ENCODE results near the gene EXOC2. TPM values are rescaled to one million over a fixed set of nuclear protein-coding genes. Genes with fewer than 3 reads are reported as not detected.

The EXOC2 gene
- total RNA-seq, 1 donor from 2014 or later, result 31.3 TPM

DNA sequence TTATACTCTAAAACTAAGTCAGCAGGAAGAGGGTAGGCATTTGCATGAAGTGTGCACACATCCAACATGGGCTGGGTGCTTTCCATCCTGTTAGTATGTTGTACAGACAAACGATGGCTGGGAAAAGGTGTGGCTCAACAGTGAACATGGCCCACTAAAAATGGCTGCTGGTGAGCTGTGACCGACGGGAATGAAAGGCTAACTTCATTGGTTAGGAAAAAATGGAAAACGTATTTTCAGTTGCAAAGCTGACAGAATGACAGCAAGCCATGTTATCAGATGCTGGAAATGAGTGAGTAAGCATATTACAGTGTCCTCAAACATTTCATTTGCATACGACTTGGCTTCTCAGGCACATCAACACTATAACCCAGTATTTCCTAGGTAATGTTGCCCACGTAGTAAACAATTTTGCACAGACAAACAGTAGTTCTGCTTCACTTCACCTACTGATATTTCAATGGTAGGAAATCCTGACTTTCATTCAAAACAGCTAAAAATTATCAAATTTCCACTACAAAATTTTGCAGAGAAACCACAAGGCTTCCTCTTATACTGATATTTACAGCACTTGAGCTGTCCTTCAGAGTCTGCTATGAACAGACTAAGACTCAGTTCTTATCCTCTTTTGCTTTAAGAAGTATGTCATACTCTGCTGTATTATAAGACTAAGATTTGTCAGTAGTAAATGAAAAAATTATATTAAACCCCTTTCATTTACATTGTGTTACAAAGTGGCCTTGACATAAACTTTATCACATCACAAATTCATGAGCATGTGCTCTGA is 202.5 kb downstream of the EXOC2 start:
- Mint-ChIP-seq H3K4me3 (ENCODE audit: unreplicated experiment) (no peak overlapping the region), H3K4me1 (ENCODE audit: low read depth, unreplicated experiment) (peaks cover 7% of the 10 kb centered on the region), H3K27ac (ENCODE audit: unreplicated experiment) (no peak overlapping the region), H3K36me3 (ENCODE audit: unreplicated experiment) (peaks cover 9% of the 10 kb centered on the region), H3K9me3 (ENCODE audit: unreplicated experiment) (no peaks in the 10 kb centered on the region), H3K27me3 (ENCODE audit: unreplicated experiment) (no peaks in the 10 kb centered on the region)
- TF ChIP-seq, protein P1, sequence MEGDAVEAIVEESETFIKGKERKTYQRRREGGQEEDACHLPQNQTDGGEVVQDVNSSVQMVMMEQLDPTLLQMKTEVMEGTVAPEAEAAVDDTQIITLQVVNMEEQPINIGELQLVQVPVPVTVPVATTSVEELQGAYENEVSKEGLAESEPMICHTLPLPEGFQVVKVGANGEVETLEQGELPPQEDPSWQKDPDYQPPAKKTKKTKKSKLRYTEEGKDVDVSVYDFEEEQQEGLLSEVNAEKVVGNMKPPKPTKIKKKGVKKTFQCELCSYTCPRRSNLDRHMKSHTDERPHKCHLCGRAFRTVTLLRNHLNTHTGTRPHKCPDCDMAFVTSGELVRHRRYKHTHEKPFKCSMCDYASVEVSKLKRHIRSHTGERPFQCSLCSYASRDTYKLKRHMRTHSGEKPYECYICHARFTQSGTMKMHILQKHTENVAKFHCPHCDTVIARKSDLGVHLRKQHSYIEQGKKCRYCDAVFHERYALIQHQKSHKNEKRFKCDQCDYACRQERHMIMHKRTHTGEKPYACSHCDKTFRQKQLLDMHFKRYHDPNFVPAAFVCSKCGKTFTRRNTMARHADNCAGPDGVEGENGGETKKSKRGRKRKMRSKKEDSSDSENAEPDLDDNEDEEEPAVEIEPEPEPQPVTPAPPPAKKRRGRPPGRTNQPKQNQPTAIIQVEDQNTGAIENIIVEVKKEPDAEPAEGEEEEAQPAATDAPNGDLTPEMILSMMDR (IDR thresholded peaks at IDR 0.05; ENCODE audit: partially characterized antibody, unreplicated experiment), result no peak
- DNase-seq, result no peak

DNA sequence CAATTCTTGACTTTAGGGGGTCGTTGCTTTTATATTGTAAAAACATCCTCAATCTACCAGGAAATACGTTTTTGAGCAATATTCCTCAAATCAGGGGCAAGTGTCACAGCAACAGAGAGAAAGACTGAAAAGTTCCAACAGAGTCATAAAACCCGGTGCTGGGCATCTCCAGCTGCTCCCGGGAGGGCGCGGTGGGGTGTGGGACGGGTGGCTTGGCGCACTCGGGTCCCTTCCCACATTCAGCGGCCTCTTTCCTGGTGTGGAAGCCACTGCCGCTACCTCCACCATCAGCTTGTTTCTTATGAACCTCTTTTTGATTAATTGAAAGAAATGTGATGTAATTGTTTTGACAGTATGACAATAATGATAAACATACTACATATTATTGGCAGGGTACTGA is 203.2 kb downstream of the EXOC2 start:
- H3K4me1 Mint-ChIP-seq (ENCODE audit: low read depth, unreplicated experiment), result peaks cover 7% of the 10 kb centered on the region
- H3K9me3 Mint-ChIP-seq (ENCODE audit: unreplicated experiment), result no peaks in the 10 kb centered on the region
- H3K36me3 Mint-ChIP-seq (ENCODE audit: unreplicated experiment), result peaks cover 12% of the 10 kb centered on the region
- H3K27ac Mint-ChIP-seq (ENCODE audit: unreplicated experiment), result no peak overlapping the region
- no peak overlapping the region for H3K4me3 Mint-ChIP-seq (ENCODE audit: unreplicated experiment)
- no peaks in the 10 kb centered on the region for H3K27me3 Mint-ChIP-seq (ENCODE audit: unreplicated experiment)
- TF ChIP-seq, protein P1 (IDR thresholded peaks at IDR 0.05; ENCODE audit: partially characterized antibody, unreplicated experiment), result no peak
- DNase-seq, result no peak

DNA sequence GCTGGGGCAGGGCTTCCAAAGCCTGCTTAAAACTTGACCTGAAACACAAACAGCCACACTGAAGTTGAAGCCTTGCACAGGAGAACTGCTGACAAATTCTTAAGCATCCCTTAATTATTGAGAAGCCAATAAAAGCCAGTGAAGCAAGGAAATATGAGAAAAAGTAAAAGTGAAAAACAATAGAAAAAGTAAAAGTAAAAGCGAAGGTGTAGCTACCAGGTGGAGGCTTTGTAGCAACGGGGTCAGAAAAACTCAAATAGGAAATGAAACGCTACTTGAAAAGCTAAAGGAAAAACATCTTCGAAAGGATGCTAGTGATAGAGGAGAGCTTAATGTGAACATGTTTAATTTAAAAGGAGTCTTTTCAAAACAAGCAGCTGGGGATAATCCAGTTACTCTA is 203.9 kb downstream of the EXOC2 start:
- TF ChIP-seq, protein P1 (IDR thresholded peaks at IDR 0.05; ENCODE audit: partially characterized antibody, unreplicated experiment), result no peak
- Mint-ChIP-seq H3K4me1 (ENCODE audit: low read depth, unreplicated experiment) (peaks cover 7% of the 10 kb centered on the region), H3K27me3 (ENCODE audit: unreplicated experiment) (no peaks in the 10 kb centered on the region), H3K9me3 (ENCODE audit: unreplicated experiment) (no peaks in the 10 kb centered on the region), H3K27ac (ENCODE audit: unreplicated experiment) (no peak overlapping the region), H3K36me3 (ENCODE audit: unreplicated experiment) (peaks cover 19% of the 10 kb centered on the region), H3K4me3 (ENCODE audit: unreplicated experiment) (no peak overlapping the region)
- no peak for DNase-seq

DNA sequence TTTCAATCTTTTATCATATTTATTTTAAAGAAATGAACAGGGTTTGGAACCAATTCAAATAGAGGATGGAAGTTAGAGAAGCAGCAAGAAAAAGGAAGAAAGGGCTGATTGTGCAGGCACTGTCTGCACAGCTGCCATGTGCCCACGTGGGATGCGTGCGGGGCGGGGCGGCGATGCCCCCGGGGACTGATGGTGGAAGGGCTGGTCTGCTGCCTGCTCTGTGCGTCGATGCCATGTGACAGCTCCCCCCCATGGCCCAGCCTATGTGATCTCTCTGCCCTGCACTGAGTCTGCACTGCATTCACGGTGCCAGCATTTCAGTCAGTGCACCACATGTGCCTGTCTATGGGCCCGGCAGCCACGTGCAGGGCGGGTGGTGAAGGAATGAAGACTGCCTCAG is 205.0 kb downstream of the EXOC2 start:
- H3K4me1 Mint-ChIP-seq (ENCODE audit: low read depth, unreplicated experiment), result peaks cover 7% of the 10 kb centered on the region
- DNase-seq, result peak; percentile 67
- no peak overlapping the region for H3K4me3 Mint-ChIP-seq (ENCODE audit: unreplicated experiment)
- H3K36me3 Mint-ChIP-seq (ENCODE audit: unreplicated experiment), result peaks cover 26% of the 10 kb centered on the region
- no peaks in the 10 kb centered on the region for H3K27me3 Mint-ChIP-seq (ENCODE audit: unreplicated experiment)
- no peak overlapping the region for H3K27ac Mint-ChIP-seq (ENCODE audit: unreplicated experiment)
- no peaks in the 10 kb centered on the region for H3K9me3 Mint-ChIP-seq (ENCODE audit: unreplicated experiment)
- TF ChIP-seq, protein P1 (IDR thresholded peaks at IDR 0.05; ENCODE audit: partially characterized antibody, unreplicated experiment), result no peak

DNA sequence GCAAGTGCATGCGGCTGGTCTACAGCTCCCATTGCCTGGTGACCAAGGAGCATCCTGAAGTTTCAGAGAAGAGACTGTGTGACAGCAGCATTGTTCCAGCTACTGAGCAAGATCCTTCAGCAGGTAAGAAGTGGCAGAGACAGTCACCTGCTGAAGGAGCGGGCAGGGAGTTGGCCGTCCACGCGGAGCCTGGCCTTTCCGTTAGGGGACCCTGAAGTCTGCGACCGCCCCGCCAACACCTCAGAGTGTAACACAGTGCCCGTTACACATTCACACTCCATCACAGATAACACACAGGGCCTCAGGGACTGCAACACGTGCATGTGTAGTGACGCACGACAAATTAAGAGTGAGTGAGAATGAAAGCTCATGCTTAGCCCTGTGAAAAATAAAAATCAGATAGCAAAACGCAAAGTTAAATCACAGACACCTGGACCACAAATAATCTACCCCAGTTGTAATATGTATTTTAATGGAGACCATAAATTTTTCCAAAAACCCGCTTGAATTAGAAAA is 207.2 kb downstream of the EXOC2 start:
- Mint-ChIP-seq H3K27ac (ENCODE audit: unreplicated experiment) (no peak overlapping the region), H3K4me3 (ENCODE audit: unreplicated experiment) (no peak overlapping the region), H3K9me3 (ENCODE audit: unreplicated experiment) (no peaks in the 10 kb centered on the region), H3K27me3 (ENCODE audit: unreplicated experiment) (no peaks in the 10 kb centered on the region), H3K36me3 (ENCODE audit: unreplicated experiment) (peaks cover 18% of the 10 kb centered on the region), H3K4me1 (ENCODE audit: low read depth, unreplicated experiment) (peaks cover 7% of the 10 kb centered on the region)
- DNase-seq, result no peak
- TF ChIP-seq, protein P1 (IDR thresholded peaks at IDR 0.05; ENCODE audit: partially characterized antibody, unreplicated experiment), result no peak
